Heart left ventricle (tissue), 13 donors: Measurements from ENCODE around the gene ULK4.

Experiments used
- CTCF ChIP-seq, 12 donors: fragments of 200-600 bp; sonication (generic) in 4 of 12; IDR thresholded peaks; one replicate each; pipeline versions ENCODE4 v1.5.0 to v1.8.0; 2018 to 2022; ENCODE audit warnings: antibody characterized with exemption in 12 of 12, mild to moderate bottlenecking in 5 of 12
- POLR2A ChIP-seq, 2 donors: fragments of 450-650 bp; IDR thresholded peaks; one replicate each; pipeline ENCODE4 v1.6.1; 2017; ENCODE audit warnings: antibody characterized with exemption in 2 of 2, mild to moderate bottlenecking in 2 of 2, moderate library complexity in 2 of 2
- donor health status: ischemic (EF 13 %, LVEDD 7.1; RV severe dilation, severe dysfunction).
- donor health status: DM: no; HTN: yes; CAD: no.
- donor health status: DM: no; HTN: no; CAD: no.
- donor health status: ischemic (EF 25% LVEDD 6.9; RV normal size, moderate dysfunction).
- donor health status: ischemic (EF 25% LVEDD 5.7; RV mildly dilated, moderate dysfunction).
- donor health status: ischemic (EF 35%, LVEDD 5.7; RV mildly dilated, moderate dysfunction).
- donor health status: nonischemic (EF 11% LVEDD 7.7; RV severe dilation, severe dysfunction).
- donor health status: DM: yes; HTN: yes; CAD: no.
- donor health status: PGD.
- donor health status: ischemic (EF 29% LVEDD 5.4; RV normal size, mild dysfunction).
- donor health status: nonischemic (EF 23%, LVEDD 6.1; RV moderate dilation, normal function).

GRCh38 chr3:41357271-41357670 lies 604.6 kb downstream of the ULK4 start:
- TF ChIP-seq CTCF (IDR thresholded peaks at IDR 0.05) = no peak
- no peak for TF ChIP-seq POLR2A (IDR thresholded peaks at IDR 0.05)
